ENCODE results near the gene PCDHGC4. TPM values are rescaled to one million over a fixed set of nuclear protein-coding genes. Genes with fewer than 3 reads are reported as not detected.

Gene PCDHGC4
- 0.44 and 1.5 TPM in 2 replicates for total RNA-seq
- 0.15 and 0.35 TPM in 2 replicates for polyA plus RNA-seq

GRCh38 chr5:141484641-141485311 is at the start of gene PCDHGC4:
Gene PCDHGC4 (plus strand): TSS chr5:141485030. CDS start chr5:141485174, 144 bp downstream.
- WGBS (ENCODE audit: low lambda C conversion rate, missing lambda C conversion rate) = 7% methylated on average over 35 of the region's 39 CpGs
- H2AFZ ChIP-seq = no peak within 1 kb of the TSS
- H3K27ac ChIP-seq = no peak within 1 kb of the TSS

GRCh38 chr5:141437221-141437620 is 47.6 kb upstream of the PCDHGC4 start:
- TF ChIP-seq EZH2phosphoT487 (IDR thresholded peaks at IDR 0.05; ENCODE audit: low read depth, severe bottlenecking, unreplicated experiment) (no peak), EZH2 (IDR thresholded peaks at IDR 0.05; ENCODE audit: borderline replicate concordance) (no peak), CTCF (IDR thresholded peaks at IDR 0.05; ENCODE audit: poor library complexity) (no peak)
- peaks cover 14% of the 10 kb centered on the region for H3K9me3 ChIP-seq (ENCODE audit: low read depth)
- H2AFZ ChIP-seq = no peak overlapping the region
- no peaks in the 10 kb centered on the region for H4K20me1 ChIP-seq (ENCODE audit: insufficient read depth, poor library complexity, severe bottlenecking)
- H3K4me1 ChIP-seq (ENCODE audit: insufficient read depth) = no peaks in the 10 kb centered on the region
- no peaks in the 10 kb centered on the region for H3K9me2 ChIP-seq (replicated peaks; ENCODE audit: insufficient read depth)
- peaks cover 6% of the 10 kb centered on the region for H3K79me2 ChIP-seq
- WGBS (ENCODE audit: low lambda C conversion rate, missing lambda C conversion rate) = 98% methylated on average over 2 of the region's 2 CpGs
- no peak overlapping the region for H3K4me2 ChIP-seq
- DNase-seq (ENCODE audit: low spot score) = no peak
- no peak overlapping the region for H3K27ac ChIP-seq
- no peaks in the 10 kb centered on the region for H3K36me3 ChIP-seq (replicated peaks; ENCODE audit: insufficient read depth, low read depth)
- no peaks in the 10 kb centered on the region for H3K27me3 ChIP-seq
- no peak overlapping the region for H3K4me3 ChIP-seq

More at GRCh38 chr5:141484641-141485311, at the start of gene PCDHGC4:
- DNase-seq (ENCODE audit: low spot score) = peak; percentile 38
- peak within 1 kb of the TSS; percentile 90 for H3K4me2 ChIP-seq
- H3K27me3 ChIP-seq = peaks cover 9% of the 10 kb centered on the region
- H3K9me3 ChIP-seq (ENCODE audit: low read depth) = no peaks in the 10 kb centered on the region
- no peaks in the 10 kb centered on the region for H3K4me1 ChIP-seq (ENCODE audit: insufficient read depth)
- no peaks in the 10 kb centered on the region for H3K36me3 ChIP-seq (replicated peaks; ENCODE audit: insufficient read depth, low read depth)
- no peaks in the 10 kb centered on the region for H4K20me1 ChIP-seq (ENCODE audit: insufficient read depth, poor library complexity, severe bottlenecking)
- peaks cover 25% of the 10 kb centered on the region for H3K79me2 ChIP-seq
- H3K4me3 ChIP-seq = peak within 1 kb of the TSS; percentile 30
- TF ChIP-seq EZH2 (IDR thresholded peaks at IDR 0.05; ENCODE audit: borderline replicate concordance) (peak; percentile 48), EZH2phosphoT487 (IDR thresholded peaks at IDR 0.05; ENCODE audit: low read depth, severe bottlenecking, unreplicated experiment) (no peak)
- H3K9me2 ChIP-seq (replicated peaks; ENCODE audit: insufficient read depth) = no peaks in the 10 kb centered on the region

GRCh38 chr5:141439411-141440141 is 45.3 kb upstream of the PCDHGC4 start:
- no peak overlapping the region for H3K4me2 ChIP-seq
- H3K79me2 ChIP-seq = peaks cover 3% of the 10 kb centered on the region
- no peaks in the 10 kb centered on the region for H3K4me1 ChIP-seq (ENCODE audit: insufficient read depth)
- no peak overlapping the region for H3K27ac ChIP-seq
- no peaks in the 10 kb centered on the region for H3K27me3 ChIP-seq
- H3K4me3 ChIP-seq = no peak overlapping the region
- H3K36me3 ChIP-seq (replicated peaks; ENCODE audit: insufficient read depth, low read depth) = no peaks in the 10 kb centered on the region
- no peak overlapping the region for H2AFZ ChIP-seq
- no peaks in the 10 kb centered on the region for H4K20me1 ChIP-seq (ENCODE audit: insufficient read depth, poor library complexity, severe bottlenecking)
- DNase-seq (ENCODE audit: low spot score) = no peak
- no peaks in the 10 kb centered on the region for H3K9me2 ChIP-seq (replicated peaks; ENCODE audit: insufficient read depth)
- WGBS (ENCODE audit: low lambda C conversion rate, missing lambda C conversion rate) = 91% methylated on average over 10 of the region's 10 CpGs
- TF ChIP-seq EZH2 (IDR thresholded peaks at IDR 0.05; ENCODE audit: borderline replicate concordance) (no peak), EZH2phosphoT487 (IDR thresholded peaks at IDR 0.05; ENCODE audit: low read depth, severe bottlenecking, unreplicated experiment) (no peak), CTCF (IDR thresholded peaks at IDR 0.05; ENCODE audit: poor library complexity) (no peak)
- H3K9me3 ChIP-seq (ENCODE audit: low read depth) = peaks cover 7% of the 10 kb centered on the region

- no peak overlapping the region for H3K4me3 ChIP-seq
- H2AFZ ChIP-seq = no peak overlapping the region
- TF ChIP-seq EZH2 (IDR thresholded peaks at IDR 0.05; ENCODE audit: borderline replicate concordance) (no peak), EZH2phosphoT487 (IDR thresholded peaks at IDR 0.05; ENCODE audit: low read depth, severe bottlenecking, unreplicated experiment) (no peak), CTCF (IDR thresholded peaks at IDR 0.05; ENCODE audit: poor library complexity) (no peak)
- peaks cover 7% of the 10 kb centered on the region for H3K9me3 ChIP-seq (ENCODE audit: low read depth)
- H3K4me2 ChIP-seq = no peak overlapping the region
- H3K4me1 ChIP-seq (ENCODE audit: insufficient read depth) = no peaks in the 10 kb centered on the region
- DNase-seq (ENCODE audit: low spot score) = no peak
- no peaks in the 10 kb centered on the region for H3K27me3 ChIP-seq
- H3K9me2 ChIP-seq (replicated peaks; ENCODE audit: insufficient read depth) = no peaks in the 10 kb centered on the region
- H3K79me2 ChIP-seq = peaks cover 6% of the 10 kb centered on the region
- no peaks in the 10 kb centered on the region for H3K36me3 ChIP-seq (replicated peaks; ENCODE audit: insufficient read depth, low read depth)
- no peaks in the 10 kb centered on the region for H4K20me1 ChIP-seq (ENCODE audit: insufficient read depth, poor library complexity, severe bottlenecking)
- WGBS (ENCODE audit: low lambda C conversion rate, missing lambda C conversion rate) = 100% methylated on average over 9 of the region's 9 CpGs
- no peak overlapping the region for H3K27ac ChIP-seq
Observed at GRCh38 chr5:141440341-141440740, 44.5 kb upstream of the PCDHGC4 start.
